ENCODE results near the gene HERC5. TPM values are rescaled to one million over a fixed set of nuclear protein-coding genes. Genes with fewer than 3 reads are reported as not detected.
"Not testable (repeated sequence)": the region's sequence is repeated elsewhere in the genome, so short reads cannot be mapped to it uniquely, and the experiment has no call there.

HERC5 gene
- total RNA-seq = 1 to 10 TPM; 5.9 to 6.4 TPM

DNA sequence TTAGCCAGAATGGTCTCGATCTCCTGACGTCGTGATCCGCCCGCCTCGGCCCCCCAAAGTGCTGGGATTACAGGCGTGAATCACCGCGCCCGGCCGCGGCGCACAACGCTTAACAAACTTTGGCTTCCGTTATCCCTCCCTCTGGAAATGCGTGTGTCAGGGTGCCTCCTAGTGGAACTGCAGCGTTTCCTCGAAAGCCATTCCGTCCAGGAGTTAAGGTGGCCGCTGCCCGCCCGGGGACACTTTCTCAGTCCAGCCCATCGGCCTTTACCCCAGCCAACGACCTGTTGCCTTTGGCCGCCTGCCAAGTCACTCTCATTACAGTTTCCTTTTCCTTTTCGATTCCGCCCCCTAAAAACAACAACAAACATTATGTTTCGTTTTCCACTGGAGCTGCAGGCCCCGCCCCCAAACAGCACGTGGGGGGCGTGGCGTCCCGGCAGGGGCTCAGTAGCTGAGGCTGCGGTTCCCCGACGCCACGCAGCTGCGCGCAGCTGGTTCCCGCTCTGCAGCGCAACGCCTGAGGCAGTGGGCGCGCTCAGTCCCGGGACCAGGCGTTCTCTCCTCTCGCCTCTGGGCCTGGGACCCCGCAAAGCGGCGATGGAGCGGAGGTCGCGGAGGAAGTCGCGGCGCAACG, at the start of gene HERC5:
TSS of gene HERC5 (plus strand) at position 450 of the 637 bp plus-strand sequence. CDS start at position 601, 151 bp downstream.
- CTCF ChIA-PET = interaction anchor here (0.6 to 1.5 kb wide), 4 partner anchors 8 to 211 kb away, joined by 3 to 4 read pairs (median 4); no protein-coding TSS in a partner anchor

DNA sequence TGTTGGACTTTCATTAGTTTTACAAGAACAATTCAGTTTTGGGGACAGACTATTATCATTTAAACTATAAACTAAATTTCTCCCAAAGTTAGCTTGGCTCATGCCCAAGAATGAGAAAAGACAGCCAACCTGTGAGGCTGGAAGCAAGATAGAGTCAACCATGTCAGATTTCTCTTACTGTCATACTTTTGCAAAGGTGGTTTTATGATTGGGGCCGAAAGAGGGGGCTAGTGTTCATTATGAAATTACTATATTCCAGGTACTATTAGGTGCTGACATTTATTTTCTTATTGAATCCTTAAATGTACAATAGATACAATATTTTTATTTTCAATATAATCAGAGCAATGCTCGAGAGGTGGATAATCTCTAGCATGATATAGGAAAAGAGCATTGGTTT, 47.7 kb upstream of the HERC5 start:
- POLR2A ChIA-PET = no interaction called here
- CTCF ChIA-PET = no interaction called here

More for the DNA sequence above, at the start of gene HERC5:
- POLR2A ChIA-PET = interaction anchor here (1.2 to 2.3 kb wide), 3 partner anchors 74 to 173 kb away, joined by 3 to 17 read pairs (median 5); partner anchors contain the start of genes HERC6 and PPM1K

DNA sequence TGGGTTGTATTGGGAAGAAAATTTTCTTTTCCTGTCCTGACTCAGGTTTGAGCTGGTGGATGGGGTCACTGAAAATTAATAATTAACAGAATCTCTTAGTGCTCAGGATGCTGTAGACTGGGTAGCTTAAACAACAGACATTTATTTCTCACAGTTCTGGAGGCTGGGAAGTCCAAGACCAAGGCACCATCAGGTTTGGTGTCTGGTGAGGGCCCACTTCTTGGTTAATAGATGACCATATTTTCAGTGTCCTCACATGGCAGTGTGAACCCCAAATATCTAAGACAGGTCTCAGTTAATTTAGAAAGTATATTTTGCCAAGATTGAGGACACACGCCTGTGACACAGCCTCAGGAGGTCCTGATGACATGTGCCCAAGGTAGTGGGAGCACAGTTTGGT, 47.1 kb upstream of the HERC5 start:
- ChIA-PET POLR2A (no interaction called here), CTCF (no interaction called here)

DNA sequence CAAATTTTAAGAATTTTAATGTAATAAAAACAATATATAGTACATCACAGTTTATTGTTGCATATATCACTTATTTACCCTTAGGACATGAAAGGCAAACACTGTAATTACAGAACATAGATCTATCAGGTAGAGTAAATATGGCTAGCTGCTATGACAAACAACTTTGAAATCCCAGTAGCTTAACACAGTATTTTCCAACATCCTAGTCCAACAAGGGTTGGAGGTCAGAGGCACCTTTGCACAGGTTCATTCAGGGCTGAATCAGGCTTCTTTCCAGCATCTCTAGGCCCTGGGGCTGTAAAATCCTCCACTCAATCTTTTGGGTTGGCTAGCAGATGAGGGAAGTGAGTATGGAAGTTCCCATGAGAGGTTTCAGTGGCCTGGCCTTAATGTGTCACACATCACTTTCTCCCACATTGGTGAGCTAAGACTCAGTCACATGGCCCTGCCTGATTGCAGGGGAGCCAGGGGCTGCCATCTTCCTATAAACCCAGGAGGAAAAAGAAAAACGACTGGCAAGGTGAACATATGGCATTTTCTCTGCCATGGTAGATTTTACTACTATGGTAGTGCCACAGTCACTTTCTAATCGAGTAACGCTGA, 45.3 kb upstream of the HERC5 start:
- CTCF ChIA-PET = no interaction called here
- POLR2A ChIA-PET = no interaction called here

DNA sequence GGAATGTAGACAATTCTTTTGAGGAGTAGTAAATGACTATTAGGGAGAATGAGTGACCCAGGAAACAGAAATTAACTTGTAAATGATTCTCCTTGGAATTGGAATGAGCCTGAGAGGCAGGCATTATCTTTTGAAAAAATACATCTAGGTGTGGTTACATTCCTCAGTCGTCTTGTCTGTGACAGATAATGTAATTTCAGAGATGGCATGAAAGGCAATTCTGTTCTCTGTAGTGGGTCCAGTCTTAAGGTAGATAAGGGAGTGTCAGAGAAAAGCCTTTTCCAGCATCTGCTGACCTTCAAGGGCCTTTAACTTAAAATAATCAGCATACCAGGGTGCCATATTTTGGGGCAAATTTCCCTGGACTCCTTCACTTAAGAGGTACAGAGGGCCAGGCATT, 43.1 kb upstream of the HERC5 start:
- ChIA-PET CTCF (no interaction called here), POLR2A (no interaction called here)

DNA sequence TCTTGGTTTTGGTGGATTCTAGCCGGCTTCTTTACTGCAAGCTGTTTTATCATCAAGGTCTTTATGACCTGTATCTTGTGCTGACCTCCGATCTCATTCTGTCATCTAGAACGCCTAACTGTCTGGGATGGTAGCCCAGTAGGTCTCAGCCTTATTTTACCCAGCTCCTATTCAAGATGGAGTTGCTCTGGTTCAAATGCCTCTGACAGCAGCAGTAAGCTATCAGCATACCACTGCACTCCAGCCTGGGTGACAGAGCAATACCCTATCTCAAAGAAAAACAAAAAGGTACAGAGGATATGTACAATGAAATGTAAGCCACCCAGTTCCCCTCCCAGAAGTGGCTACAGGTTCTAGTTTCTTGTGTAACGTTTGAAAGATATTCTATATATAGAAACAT, 42.2 kb upstream of the HERC5 start:
- CTCF ChIA-PET = no interaction called here
- POLR2A ChIA-PET = no interaction called here

DNA sequence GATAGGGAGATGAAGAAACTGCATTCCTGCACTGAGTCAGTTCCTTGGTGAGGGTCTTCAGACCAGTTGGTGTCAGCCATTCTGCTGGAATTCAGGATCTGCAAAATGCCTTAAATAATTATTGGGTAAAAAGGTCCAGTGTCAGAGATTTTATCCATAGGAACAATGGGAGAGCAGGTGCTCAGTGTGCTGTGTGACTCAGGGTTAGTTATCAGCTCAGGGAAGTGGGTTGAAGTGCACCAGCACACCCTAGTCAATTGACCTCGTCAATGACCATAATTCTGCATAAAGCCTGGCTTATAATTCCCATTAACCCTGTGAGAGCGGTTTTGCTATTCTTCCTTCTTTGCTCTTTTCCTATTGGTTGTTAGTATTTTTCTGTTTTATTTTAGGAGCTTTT, 40.9 kb upstream of the HERC5 start:
- ChIA-PET POLR2A (no interaction called here), CTCF (no interaction called here)

DNA sequence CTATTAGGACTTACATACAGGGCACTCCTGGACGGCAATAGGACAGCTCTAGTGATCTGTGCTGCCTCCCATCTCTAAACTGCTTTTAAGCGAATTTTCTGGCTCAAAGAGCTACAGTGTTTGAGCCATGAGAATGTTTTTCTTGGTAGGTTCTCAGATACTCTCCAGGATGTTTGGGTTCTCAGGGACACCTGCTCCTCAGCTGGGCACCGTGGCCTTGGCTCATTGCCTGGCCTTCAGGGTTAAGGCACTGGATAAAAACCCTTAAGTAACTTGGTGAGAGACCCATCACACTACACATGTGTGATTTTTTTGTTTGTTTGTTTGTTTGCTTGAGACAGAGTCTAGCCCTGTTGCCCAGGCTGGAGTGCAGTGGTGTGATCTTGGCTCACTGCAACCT, 38.5 kb upstream of the HERC5 start:
- ChIA-PET POLR2A (no interaction called here), CTCF (no interaction called here)

DNA sequence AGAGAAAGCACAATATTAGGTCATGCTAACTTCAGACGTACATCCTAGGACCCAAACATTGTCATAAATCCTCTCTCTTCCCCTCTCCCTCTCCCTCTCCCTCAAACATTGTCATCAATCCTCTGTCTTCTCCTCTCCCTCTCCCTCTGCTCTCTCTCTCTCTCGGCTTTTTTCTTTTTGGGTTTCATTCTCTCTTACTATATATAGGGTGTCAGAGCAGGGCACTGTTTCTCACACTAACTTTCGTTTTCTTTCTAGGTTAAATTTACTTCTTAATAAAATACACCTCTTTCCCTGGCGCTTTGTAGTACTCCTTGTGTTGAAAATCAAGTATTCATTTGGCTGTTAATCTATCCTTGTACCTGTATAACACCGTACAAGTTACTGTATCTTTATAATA, 37.0 kb upstream of the HERC5 start:
- CTCF ChIA-PET = no interaction called here
- POLR2A ChIA-PET = no interaction called here

DNA sequence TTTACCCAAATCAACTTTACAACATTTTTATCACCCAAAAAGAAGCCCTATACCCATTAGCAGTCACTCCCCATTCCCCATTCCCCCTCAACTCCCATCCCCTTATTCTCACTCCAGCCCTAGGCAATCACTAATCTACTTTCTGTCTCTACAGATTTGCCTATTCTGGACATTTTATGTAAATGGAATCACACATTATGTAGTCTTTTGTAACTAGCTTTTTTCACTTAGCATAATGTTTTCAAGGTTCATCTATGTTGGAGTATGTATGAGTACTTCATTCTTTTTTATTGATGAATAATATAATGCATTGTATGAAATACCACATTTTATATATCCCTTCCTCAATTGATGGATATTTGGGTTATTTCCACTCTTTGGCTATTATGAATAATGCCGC, 36.1 kb upstream of the HERC5 start:
- ChIA-PET CTCF (no interaction called here), POLR2A (no interaction called here)

DNA sequence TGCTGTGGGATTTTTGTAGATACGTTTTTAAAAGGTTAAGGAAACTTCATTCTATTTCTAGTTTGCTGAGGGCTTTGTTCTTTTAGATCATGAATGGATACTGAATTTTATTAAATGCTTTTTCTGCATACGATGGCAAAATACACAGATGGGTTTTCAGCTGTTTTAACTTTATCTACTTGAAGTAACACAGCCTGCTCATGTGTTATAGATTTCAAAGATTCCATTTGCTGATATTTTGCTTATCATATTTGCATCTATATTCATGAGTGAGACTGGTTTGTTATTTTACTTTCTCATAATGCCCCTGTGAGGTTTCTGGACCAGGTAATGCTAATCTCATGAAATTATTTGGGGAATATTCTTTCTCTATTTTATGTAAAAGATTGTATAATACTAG, 34.5 kb upstream of the HERC5 start:
- ChIA-PET CTCF (no interaction called here), POLR2A (no interaction called here)

DNA sequence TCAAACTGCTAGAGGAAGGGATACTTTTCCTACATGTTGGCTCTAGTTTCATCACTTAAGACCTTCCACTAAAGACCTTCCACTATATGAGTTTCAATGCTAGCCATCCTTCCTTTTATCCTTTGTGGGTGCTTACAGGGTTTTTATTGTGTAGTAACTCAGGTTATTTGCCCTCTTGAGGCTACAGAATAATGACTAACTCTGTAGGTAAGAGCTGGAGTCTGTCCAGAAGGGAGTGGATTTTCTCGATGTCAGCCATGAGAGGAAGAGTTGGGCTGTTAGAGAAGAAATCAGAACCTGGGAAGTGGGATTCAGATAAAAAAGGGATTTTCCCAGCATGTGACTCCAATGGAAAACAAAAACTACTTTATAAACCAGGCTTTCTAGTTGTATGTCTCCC, 27.5 kb upstream of the HERC5 start:
- CTCF ChIA-PET = no interaction called here

DNA sequence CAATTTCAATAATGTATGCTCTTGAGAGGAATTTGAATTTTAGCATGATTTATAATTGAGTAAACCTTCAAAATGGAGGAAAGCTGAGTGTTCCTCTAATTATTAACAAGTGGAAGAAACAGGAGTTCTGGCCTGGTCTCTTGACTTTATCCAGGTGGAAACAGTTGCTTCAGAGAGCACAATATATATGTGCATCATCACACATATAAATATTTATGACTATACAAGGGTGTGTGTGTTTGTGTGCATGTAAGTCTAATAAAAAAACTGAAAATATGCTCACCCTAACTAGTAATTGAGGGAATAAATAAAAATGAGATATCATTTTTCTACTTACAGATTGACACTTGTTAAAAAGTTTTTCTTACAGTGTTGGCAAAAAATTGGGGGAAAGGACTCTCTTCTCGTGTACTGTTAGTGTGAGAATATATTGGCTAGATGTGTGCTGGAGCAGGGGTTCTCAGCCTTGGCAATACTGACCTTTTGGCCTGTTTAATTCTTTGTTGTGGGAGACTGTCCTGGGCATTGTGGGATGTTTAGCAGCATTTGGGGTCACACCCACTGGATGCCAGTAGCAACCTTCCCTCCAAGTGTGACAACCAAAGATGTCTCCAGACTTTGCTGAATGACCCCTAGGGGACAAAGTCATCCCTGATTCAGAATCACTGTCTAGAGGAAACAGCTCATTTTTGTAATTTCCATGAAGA, 20.8 kb upstream of the HERC5 start:
- POLR2A ChIA-PET = no interaction called here
- CTCF ChIA-PET = no interaction called here

More for the DNA sequence above, 27.5 kb upstream of the HERC5 start:
- POLR2A ChIA-PET = no interaction called here

DNA sequence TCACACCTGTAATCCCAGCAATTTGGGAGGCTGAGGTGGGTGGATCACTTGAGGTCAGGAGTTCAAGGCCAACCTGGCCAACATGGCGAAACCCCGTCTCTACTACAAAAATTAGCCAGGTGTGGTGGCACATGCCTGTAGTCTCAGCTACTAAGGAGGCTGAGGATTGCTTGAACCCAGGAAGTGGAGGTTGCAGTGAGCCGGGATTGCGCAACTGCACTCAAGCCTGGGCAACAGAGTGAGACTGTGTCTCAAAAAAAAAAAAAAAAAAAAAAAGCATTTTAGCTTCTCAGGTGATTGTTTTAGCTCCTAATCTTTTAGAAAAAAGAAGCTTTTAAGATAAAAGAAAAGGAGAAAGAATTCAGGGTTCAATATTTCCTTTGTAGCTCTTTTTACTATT, 19.0 kb upstream of the HERC5 start:
- POLR2A ChIA-PET, CTCF ChIA-PET: not testable (repeated sequence)

DNA sequence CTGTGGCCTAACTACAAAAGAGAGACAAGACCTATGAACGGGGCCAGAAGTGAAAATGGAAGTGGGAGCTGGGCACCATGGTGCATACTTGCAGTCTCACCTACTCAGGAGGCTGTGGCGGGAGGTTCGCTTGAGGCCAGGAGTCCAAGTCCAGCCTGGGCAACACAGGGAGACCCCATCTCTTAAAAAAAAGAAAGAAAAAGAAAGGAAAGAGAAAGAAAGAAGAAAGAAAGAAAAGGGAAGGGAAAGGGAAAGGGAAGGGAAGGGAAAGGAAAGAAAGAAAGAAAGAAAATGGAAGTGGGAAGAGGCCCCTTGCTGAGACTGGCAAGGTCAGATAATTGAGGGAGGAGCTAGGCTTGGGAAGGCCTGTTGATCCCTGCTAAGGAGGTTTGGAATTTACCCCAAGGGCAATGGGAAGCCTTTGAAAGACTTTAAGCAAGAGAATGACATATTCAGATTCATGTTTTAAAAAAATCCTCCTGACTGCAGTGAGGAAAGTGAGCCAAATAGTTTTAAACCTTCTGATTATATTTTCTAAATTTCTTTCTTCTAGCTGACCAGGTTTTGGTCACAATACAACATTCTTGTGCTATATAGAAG, 17.7 kb upstream of the HERC5 start:
- POLR2A ChIA-PET = no interaction called here
- CTCF ChIA-PET = no interaction called here

DNA sequence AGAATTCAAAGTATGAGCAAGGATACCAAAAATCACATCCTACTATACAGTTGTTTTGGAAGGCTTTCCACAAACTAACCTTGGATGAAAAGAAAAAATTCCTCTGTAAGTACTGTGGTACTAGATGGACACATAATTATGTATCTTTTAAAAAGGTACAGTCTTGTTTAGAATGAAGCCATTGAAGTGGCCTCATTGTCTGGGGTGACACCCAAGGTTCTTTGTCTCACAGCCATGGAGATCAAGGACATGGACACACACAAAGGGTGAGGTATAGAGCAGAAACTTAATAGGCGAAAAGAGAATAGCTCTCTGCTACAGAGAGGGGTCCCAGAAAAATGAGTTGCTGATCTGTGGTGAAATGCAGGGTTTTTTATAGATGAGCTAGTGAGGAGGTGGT, 16.8 kb upstream of the HERC5 start:
- POLR2A ChIA-PET = no interaction called here
- CTCF ChIA-PET = no interaction called here

DNA sequence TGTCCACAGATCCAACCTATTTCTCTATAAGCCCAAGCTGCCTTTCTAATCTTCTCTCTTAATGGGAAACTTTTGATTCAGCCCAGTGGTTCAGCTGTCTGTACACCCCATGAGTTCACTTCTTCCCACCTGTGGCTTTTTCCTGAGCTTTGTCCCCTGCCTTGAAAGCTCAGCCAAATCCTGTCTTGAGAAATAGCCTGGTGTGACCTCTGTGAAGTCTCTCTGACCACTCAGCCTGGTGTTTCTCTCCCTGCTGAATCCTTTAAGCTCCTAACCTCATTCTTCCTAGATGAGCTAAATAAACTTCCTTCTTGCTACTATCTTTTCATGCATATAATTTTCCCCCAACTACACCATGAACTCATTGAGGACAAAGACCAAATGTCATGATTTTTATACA, 15.2 kb upstream of the HERC5 start:
- CTCF ChIA-PET = no interaction called here
- POLR2A ChIA-PET = no interaction called here

DNA sequence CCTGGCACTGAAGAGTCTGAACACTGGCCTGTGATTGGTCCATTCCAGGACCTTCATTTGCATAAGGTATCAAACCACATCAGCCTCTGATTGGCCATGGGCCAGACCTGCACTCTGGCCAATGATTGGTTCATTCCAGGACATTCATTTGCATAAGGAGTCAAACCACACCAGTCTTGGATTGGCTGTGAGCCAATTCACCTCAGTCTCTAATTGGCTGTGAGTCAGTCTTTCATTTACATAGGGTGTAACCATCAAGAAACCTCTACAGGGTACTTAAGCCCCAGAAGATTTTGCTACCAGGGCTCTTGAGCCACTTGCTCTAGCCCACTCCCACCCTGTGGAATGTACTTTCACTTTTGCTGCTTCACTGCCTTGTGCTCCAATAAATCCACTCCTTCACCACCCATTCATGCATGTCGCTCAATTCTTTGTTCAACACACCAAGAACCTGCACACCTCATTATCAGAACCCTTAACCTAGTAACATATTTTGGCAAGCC, 14.2 kb upstream of the HERC5 start:
- ChIA-PET CTCF (no interaction called here), POLR2A (no interaction called here)

DNA sequence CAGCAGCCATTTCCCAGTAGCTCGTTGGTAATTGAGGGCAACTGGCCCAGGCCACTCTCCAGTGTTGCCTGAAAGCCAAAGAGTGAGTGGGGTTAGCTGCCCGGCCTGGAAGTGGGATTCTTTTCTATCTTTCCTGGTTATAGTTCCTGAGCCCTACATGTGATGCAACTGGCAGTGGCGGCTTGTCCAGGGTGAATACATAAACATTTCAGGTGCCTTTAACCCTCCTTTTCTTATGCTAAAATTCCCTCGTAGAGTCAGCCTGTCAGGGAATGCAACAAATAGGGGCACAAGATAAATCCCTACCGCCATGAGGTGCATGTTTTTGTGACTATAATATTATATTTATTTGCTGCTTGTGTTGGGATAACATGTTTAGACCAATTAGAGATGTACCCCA, 13.4 kb upstream of the HERC5 start:
- ChIA-PET CTCF (no interaction called here), POLR2A (no interaction called here)

DNA sequence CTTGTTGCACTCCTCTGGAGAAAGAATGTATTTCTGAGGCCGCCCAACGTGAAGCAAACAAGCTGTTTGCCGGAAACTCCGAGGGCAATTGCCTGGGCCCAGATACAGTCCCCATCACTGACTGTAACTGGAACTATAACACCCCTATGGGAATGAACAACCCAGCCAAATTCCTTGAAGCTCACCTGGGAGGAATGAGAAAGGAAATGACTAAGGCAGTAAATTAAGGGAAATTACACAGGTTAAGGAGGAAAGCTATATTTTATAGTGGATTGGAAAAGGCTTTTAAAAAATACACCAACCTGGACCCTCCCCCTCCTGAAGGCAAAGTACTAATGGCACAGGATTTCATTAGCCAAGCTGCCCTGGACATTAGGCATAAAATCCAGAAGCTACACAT, 11.7 kb upstream of the HERC5 start:
- ChIA-PET POLR2A (no interaction called here), CTCF (no interaction called here)

DNA sequence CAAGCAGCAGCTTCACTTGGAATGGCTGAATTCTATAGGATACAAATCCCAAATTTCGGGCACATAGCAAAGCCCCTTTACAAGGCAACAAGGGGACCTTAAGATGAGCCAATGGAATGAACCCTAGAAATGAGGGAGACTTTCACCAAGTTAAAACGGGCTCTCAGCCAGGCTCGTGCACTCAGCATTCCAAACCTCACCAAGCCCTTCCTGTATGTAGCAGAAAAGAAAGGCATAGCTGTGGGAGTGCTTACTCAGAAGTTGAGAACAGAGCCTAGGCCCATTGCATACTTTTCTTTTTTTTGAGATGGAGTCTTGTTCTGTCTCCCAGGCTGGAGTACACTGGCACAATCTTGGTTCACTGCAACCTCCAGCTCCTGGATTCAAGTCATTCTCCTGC, 10.8 kb upstream of the HERC5 start:
- ChIA-PET CTCF (interaction anchor here (1.1 kb wide), 1 partner anchor 9 kb away, joined by 3 read pairs; no protein-coding TSS in a partner anchor), POLR2A (no interaction called here)

Measured in activated CD8-positive, alpha-beta memory T cell treated with anti-CD3 and anti-CD28 coated beads for 36 hours (primary cell).